Measurements from ENCODE around the gene PXYLP1.

GRCh38 chr3:141338881-141339280 lies 107.3 kb downstream of the PXYLP1 start:
- TF ChIP-seq, protein P1, sequence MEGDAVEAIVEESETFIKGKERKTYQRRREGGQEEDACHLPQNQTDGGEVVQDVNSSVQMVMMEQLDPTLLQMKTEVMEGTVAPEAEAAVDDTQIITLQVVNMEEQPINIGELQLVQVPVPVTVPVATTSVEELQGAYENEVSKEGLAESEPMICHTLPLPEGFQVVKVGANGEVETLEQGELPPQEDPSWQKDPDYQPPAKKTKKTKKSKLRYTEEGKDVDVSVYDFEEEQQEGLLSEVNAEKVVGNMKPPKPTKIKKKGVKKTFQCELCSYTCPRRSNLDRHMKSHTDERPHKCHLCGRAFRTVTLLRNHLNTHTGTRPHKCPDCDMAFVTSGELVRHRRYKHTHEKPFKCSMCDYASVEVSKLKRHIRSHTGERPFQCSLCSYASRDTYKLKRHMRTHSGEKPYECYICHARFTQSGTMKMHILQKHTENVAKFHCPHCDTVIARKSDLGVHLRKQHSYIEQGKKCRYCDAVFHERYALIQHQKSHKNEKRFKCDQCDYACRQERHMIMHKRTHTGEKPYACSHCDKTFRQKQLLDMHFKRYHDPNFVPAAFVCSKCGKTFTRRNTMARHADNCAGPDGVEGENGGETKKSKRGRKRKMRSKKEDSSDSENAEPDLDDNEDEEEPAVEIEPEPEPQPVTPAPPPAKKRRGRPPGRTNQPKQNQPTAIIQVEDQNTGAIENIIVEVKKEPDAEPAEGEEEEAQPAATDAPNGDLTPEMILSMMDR (IDR thresholded peaks at IDR 0.05) = no peak
- no peak for TF ChIP-seq POLR2A (IDR thresholded peaks at IDR 0.05)

Data from tibial nerve (tissue), 3 donors.